Epithelial cell of esophagus (primary cell): ENCODE results near the gene IBA57.

Experiments used
- DNase-seq: peaks from one replicate; pipeline ENCODE4 v3.0.0; 2010; ENCODE audit warnings: low read depth
- H3K4me3 ChIP-seq: 2 replicates; pipeline ENCODE4 v1.5.1; 2011; ENCODE audit warnings: mild to moderate bottlenecking, low read length, control low read depth
- CTCF ChIP-seq: IDR thresholded peaks from 2 replicates; pipeline ENCODE4 v1.5.1; 2011; ENCODE audit warnings: low read depth, mild to moderate bottlenecking, low read length, control low read depth, inconsistent platforms; ENCODE audit not compliant: insufficient read depth; ENCODE audit errors: missing control alignments

The IBA57 gene

GRCh38 chr1:228152918-228153258, 12.7 kb upstream of the IBA57 start:
- no peak for TF ChIP-seq CTCF
- DNase-seq = no peak
- H3K4me3 ChIP-seq = no peak overlapping the region

DNA sequence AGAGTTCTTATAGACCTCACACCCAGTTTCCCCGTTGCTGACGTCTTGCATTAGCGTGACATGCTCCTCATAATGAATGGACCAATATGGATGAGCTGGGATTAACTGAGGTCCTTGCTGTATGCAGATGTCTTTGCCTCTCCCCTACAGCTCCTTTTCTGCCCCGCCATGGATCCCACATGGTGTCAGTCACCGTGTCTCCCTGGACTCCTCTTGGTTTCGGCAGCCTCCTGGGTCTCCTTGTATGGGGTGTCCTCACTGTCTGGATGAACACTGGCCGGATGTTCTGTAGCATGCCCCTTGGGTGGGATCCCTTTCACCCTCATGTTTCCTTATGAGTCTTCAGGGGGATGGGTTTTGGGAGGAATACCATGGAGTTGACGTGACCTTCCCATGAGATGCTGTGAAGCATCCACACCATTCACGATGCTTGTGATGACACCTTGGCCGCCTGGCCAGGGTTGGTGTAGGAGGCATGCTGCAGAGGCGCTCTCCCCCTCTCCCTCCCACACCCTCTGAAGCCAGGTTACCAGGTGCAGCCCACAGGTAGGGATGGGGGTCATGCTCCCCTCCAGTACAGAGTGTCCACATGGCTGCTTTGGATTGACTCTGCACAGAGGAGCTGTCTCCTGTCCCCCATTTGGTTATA, 11.5 kb upstream of the IBA57 start:
- H3K4me3 ChIP-seq = no peak overlapping the region
- DNase-seq = no peak
- no peak for TF ChIP-seq CTCF

DNA sequence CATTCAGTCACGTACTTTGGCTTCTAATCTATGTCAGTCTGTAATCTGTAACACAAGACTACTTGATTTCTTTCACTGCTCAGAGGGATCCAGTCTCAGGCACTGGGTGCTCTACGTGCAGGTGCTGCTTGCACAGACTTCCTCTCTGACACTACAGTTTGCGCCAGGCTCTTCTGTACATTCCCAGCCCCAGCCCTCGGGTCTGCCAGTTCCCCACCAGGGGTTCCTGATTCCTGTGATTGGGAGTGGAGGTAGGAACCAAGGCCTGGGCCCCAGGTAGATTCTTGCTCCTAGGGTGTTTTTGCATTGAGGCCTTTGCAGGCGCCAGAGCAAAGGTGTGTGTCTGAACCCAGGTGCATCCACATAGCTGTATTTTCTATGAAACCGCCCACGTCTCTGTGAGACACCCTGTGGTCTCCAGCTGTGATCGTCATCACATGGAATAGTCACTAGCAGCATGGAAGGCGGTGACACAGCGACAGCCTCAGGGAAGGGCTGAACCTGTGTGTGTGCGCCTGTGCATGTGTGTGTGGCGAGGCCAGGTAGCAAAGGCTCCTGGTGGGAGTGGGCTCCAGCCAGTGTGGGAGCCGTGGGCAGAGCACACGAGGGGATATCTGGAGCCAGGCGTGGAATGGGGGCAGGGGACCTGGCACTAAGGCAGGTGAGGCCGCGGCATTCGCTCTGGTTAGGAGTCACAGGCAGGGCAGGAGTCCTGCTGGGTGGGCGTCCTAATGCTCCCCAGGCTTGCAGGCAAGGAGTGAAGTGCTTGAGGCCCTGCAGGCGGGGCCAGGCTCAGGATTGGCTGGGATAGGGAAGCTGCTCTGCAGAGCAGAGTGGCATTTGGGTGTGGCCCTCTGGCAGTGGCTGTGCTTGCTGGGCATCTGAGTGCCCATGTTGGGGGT, 10.7 kb upstream of the IBA57 start:
- DNase-seq = peak; percentile 63
- no peak overlapping the region for H3K4me3 ChIP-seq
- no peak for TF ChIP-seq CTCF

- TF ChIP-seq CTCF = no peak
- no peak for DNase-seq
- no peak overlapping the region for H3K4me3 ChIP-seq
These were observed 9.7 kb upstream of the IBA57 start for GRCh38 chr1:228155596-228156514.

DNA sequence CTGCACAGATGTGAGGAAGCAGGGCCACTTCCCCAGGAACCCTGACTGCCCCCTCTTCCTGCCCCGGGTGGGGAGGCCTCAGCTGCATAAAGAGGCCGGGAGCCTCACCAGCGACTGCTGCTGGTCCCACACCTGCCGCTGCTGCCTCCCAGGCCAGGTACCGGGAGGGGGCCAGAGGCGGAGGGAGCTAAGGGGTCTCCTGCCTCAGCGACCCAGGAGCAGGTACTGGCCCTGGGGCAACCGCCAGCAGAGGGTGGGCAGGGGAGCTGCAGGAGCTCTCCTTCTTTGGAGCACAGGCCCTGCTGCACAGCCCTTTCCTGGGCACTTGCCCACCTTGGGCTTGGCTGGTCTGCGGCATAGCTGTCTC, 9.1 kb upstream of the IBA57 start:
- no peak overlapping the region for H3K4me3 ChIP-seq
- DNase-seq = no peak
- TF ChIP-seq CTCF = no peak

DNA sequence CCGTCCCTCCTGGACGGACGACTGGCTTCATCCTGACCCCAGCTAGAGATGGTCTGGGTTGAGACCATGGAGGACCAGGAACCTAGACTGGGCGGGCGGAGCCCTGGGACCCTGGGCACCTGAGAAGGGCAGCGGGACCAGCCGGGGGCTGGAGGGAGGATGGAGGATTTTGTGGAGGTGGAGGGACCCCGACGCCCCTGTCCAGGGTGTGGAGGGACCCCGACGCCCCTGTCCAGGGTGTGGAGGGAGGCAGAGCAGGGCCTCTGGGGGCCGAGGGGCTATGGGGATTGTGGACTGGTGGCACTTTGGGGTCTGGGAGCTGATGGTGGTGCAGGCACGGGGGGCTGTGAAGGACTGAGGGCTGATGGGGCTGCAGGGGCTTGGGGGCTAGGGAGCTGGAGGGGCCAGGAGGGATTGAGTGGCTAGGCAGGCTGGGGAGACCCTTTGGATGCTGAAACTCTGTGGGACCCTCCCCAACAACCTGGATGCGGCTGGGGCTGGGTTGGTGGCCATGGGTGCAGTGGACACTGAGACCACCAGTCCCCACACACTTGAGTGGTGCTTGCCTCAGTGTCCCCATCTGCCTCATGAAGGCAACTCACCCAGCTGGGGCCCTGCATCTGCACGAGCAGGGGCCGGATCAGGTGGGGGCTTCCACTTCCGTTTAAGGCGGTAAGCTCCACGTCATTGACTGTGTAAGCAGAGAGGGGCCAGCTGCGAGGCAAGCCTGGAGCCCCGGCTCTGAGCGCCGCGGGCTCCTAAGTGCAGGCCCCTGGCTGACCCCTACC, 8.5 kb upstream of the IBA57 start:
- H3K4me3 ChIP-seq = no peak overlapping the region
- DNase-seq = no peak
- TF ChIP-seq CTCF = no peak
